ENCODE results near the gene GRM1. TPM values are rescaled to one million over a fixed set of nuclear protein-coding genes. Genes with fewer than 3 reads are reported as not detected.

The GRM1 gene
- total RNA-seq, 6 experiments from 2014 or later, result not detected

GRCh38 chr6:146287691-146288369, 259.0 kb downstream of the GRM1 start:
- peaks cover 9% of the 10 kb centered on the region; the same call in 1 of the 2 replicates for H3K4me1 Mint-ChIP-seq (ENCODE audit: low read depth)
- DNase-seq, result no peak
- H3K9me3 Mint-ChIP-seq, result peaks cover 6% of the 10 kb centered on the region; the same call in 1 of the 2 replicates
- no peaks in the 10 kb centered on the region for H3K27me3 Mint-ChIP-seq (ENCODE audit: insufficient read depth)
- H3K36me3 Mint-ChIP-seq (ENCODE audit: low read depth), result no peaks in the 10 kb centered on the region
- no peak for TF ChIP-seq CTCF (IDR thresholded peaks at IDR 0.05)
- H3K4me3 Mint-ChIP-seq, result no peak overlapping the region
- H3K27ac Mint-ChIP-seq, result no peak overlapping the region

- peak; percentile 25 for DNase-seq
- Mint-ChIP-seq H3K27ac (no peak overlapping the region), H3K27me3 (ENCODE audit: insufficient read depth) (no peaks in the 10 kb centered on the region), H3K4me1 (ENCODE audit: low read depth) (peaks cover 9% of the 10 kb centered on the region; the same call in 1 of the 2 replicates), H3K4me3 (no peak overlapping the region), H3K9me3 (no peaks in the 10 kb centered on the region), H3K36me3 (ENCODE audit: low read depth) (no peaks in the 10 kb centered on the region)
- no peak for TF ChIP-seq CTCF (IDR thresholded peaks at IDR 0.05)
Observed at GRCh38 chr6:146289816-146290588, 261.1 kb downstream of the GRM1 start.

DNA sequence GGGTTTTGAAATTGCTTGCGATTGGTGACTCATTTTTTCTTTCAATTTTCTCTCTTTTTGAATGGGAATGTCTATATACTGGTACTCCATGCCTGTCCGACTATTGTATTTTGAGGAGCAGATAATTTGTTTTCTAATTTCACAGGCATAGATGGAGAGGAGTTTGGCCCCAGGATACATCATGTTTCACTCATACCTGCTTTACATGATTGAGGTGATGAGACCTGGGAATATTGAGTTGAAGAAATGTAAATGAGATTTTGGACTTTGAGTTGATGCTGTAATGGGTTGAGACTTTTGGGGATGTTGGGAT, 261.7 kb downstream of the GRM1 start:
- DNase-seq, result no peak
- no peak overlapping the region for H3K4me3 Mint-ChIP-seq
- H3K36me3 Mint-ChIP-seq (ENCODE audit: low read depth), result no peaks in the 10 kb centered on the region
- H3K27me3 Mint-ChIP-seq (ENCODE audit: insufficient read depth), result no peaks in the 10 kb centered on the region
- no peak for TF ChIP-seq CTCF (IDR thresholded peaks at IDR 0.05)
- no peak overlapping the region for H3K27ac Mint-ChIP-seq
- H3K9me3 Mint-ChIP-seq, result 0 out of 2 replicates have a peak, but pooled peaks cover 2% of the 10 kb centered on the region
- peaks cover 9% of the 10 kb centered on the region; the same call in 1 of the 2 replicates for H3K4me1 Mint-ChIP-seq (ENCODE audit: low read depth)

- no peak overlapping the region for H3K27ac Mint-ChIP-seq
- DNase-seq, result no peak
Observed at GRCh38 chr6:146292506-146292905, 263.6 kb downstream of the GRM1 start.

DNA sequence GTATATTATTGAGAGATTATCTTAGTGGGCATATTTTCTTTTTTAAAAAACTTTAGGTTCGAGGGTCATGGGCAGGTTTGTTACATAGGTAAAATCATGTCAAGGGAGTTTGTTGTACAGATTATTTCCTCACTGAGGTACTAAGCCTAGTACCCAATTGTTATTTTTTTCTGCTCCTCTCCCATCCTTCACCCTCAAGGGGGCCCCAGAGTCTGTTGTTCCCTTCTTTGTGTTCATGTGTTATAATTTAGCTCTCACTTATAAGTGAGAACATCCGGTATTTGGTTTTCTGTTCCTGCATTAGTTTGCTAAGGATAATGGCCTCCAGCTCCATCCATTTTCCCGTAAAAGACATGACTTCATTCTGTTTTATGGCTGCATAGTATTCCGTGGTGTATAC, 266.8 kb downstream of the GRM1 start:
- no peak for DNase-seq
- peaks cover under 1% of the 10 kb centered on the region; the same call in 1 of the 2 replicates for H3K4me1 Mint-ChIP-seq (ENCODE audit: low read depth)
- no peak overlapping the region for H3K4me3 Mint-ChIP-seq
- H3K27me3 Mint-ChIP-seq (ENCODE audit: insufficient read depth), result no peaks in the 10 kb centered on the region
- H3K9me3 Mint-ChIP-seq, result peaks cover 11% of the 10 kb centered on the region
- no peaks in the 10 kb centered on the region for H3K36me3 Mint-ChIP-seq (ENCODE audit: low read depth)
- H3K27ac Mint-ChIP-seq, result no peak overlapping the region
- TF ChIP-seq CTCF (IDR thresholded peaks at IDR 0.05), result no peak

More at GRCh38 chr6:146292506-146292905, 263.6 kb downstream of the GRM1 start:
- no peak overlapping the region for H3K4me3 Mint-ChIP-seq
- peaks cover 9% of the 10 kb centered on the region; the same call in 1 of the 2 replicates for H3K4me1 Mint-ChIP-seq (ENCODE audit: low read depth)
- TF ChIP-seq CTCF (IDR thresholded peaks at IDR 0.05), result no peak
- H3K36me3 Mint-ChIP-seq (ENCODE audit: low read depth), result no peaks in the 10 kb centered on the region
- H3K27me3 Mint-ChIP-seq (ENCODE audit: insufficient read depth), result no peaks in the 10 kb centered on the region
- H3K9me3 Mint-ChIP-seq, result 0 out of 2 replicates have a peak, but pooled peaks cover 4% of the 10 kb centered on the region

Data from HFFc6 (cell line).